Measurements from ENCODE around the gene CARMIL1.
A peak's percentile ranks its signal among the peaks of the same experiment; 100 is the strongest.
"Not testable (repeated sequence)": the region's sequence is repeated elsewhere in the genome, so short reads cannot be mapped to it uniquely, and the experiment has no call there.

CARMIL1 gene

DNA sequence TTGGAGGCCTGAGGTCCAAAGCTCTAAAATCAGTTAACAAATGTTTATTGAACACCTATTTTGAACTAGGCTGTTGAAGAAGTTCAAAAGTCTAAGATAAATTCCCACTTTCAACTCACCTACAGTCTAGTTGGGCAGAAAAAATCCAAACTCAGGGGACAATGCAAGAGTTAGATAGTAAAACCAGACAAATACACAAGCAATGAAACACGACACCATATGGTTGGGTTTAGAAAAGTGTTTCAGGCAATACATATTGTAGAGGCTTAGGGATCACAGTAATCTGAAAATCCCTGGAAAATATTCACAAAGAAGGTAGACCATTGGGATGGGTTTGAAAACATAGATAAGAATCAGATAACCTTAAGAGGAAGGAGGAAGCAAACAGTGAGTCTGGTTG lies 1.3 kb upstream of the CARMIL1 start:
- no peak for DNase-seq (ENCODE audit: low read depth)

DNA sequence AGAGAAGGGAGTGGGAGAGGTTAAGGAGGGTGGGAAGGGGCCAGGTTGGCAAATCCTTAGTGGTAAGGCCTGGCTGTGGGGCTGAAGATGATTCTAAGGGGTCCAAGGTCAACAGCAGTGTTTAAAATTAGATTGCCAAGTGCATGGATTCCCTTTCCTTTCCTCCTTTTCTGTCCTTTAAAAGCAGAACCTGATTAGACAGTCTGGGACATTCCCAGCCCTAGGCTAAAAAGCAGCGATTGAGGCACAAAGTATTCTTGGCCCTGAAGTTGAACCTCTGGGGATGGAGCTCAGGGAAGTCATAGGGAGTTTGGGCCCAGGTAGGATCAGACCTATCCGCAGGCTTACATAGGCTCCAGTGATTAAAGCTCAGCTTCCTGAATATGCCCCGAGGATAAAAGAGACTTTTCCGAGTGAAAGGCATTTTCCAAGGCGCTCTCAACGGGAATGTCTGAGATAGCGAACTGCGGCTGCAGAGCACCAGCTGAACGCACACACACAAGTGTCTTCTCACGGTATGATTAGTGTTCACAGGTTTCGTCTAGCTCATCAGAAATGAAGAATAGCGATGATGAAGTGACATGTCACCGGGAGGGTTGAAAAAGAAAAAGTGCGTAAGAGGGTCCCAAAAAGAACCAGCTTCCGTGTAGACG lies 787 bp upstream of the CARMIL1 start:
- no peak for DNase-seq (ENCODE audit: low read depth)

DNA sequence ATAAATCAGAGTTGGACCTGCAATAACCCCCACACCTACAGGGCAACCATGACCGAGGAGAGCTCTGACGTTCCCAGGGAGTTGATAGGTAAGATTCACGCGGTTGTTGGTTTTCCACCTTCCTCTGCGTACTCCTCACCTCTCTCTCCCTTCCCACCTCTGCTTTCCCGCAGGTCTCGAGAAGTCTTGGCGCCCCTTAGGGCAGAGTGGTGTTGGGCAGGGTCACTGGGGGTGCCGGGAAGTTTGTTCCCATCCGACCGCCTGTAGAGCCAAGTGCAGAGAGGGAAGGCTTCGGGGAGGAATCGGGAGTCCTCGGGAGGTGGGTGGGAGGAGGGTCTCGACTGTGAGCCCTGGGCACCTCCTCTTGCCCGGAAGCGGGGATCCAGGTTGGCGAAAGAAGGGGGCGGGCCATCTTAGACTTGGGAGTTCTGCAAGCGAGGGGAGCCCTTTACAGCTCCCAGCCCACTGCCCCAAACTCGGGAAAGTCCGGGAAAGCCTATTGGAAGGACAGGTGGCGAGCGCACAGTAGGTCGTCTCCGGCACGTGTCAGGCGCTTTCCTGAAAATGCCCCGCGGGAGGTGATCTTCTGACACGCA lies 672 bp downstream of the CARMIL1 start:
- DNase-seq (ENCODE audit: low read depth), result no peak

DNA sequence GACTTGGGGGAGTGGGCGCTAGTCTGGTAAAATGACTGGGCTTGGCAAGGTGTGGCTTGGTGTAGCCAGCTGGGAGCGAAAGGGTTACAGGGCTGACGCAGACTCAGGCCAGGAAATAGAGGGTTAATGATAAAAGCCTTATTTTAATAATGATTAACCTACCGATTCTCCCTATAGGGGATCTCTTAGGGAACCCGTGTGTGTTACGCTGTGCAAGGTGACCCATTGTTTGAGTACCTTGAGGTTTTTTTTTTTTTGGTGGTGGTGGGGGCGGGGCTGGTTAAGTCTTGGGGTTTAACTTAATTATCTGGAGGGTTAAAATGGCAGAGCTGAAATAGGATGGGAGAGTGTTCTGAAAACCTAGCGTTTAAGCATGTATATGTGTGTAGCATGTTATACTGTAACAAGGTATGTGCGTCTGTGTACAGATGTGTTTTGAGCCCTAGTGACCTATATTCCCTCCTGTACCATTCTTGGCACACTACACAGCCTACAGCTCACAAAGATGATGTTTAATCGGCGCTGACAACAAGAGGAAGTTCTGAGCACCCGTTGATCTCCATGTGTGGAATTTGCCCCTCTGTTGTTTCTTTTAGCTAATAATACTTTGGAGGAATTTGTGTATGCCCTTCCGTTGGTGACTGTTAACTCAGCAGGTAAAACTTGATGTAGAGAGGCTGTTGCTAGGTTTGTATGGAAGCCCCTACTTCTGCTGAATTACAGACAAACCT lies 1.3 kb downstream of the CARMIL1 start:
- peak; percentile 12 for DNase-seq (ENCODE audit: low read depth)

DNA sequence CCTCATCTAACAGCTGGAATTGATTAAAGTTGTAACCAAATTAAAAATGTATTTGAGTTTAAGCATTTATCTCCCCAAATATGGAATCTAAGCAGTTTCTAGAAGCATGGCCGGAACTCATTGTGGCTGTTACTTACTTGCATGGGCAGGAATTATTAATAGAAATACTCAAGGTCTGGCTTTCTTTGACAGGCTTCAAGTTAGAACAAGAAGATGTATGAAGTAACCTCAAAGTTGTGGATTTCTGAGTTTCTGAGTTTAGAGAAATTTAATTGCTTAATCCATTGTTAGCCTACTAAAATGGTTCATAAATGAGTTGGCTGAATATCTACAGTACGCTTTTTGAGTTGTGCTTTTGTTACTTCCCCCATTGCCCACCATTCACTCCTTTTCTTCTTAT lies 7.7 kb downstream of the CARMIL1 start:
- no peak for DNase-seq (ENCODE audit: low read depth)

DNA sequence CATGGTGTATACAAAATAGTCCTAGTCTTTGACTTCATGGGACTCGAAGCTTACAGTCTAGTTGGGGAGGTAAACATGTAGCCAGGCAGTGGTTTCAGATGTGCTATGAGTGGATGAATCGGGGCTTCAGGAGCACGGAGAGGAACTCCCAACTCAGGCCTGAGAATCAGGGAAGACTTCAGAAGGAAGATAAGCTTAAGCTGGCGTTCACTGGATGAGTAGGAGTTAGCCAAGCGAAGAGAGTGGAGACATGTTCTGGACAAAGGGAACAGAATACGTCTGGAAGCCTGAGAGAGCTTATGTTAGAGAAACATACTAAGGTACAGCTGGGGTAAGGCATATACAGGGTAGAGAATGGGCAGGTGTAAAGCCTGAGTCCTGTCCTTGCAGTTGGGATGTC lies 8.8 kb downstream of the CARMIL1 start:
- DNase-seq (ENCODE audit: low read depth), result no peak

DNA sequence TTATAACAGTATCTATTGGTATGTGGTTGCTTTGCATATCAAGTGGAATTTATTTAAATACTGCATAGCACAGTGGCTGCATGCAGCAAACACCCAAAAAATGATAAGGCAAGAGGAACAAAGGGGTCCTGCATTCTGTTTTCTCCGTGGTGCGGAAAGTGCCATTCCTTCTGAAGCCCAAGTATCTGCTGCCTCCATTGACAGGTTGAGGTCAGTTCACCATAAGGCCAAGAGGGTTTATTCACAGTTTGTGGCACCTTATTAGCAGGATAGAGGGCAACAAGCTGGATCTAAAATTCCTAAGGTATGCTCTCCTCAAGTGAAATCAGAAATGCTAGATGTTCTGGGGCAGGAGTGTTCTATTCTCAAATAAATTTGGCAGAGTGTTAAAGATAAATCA lies 9.3 kb downstream of the CARMIL1 start:
- DNase-seq (ENCODE audit: low read depth), result no peak

DNA sequence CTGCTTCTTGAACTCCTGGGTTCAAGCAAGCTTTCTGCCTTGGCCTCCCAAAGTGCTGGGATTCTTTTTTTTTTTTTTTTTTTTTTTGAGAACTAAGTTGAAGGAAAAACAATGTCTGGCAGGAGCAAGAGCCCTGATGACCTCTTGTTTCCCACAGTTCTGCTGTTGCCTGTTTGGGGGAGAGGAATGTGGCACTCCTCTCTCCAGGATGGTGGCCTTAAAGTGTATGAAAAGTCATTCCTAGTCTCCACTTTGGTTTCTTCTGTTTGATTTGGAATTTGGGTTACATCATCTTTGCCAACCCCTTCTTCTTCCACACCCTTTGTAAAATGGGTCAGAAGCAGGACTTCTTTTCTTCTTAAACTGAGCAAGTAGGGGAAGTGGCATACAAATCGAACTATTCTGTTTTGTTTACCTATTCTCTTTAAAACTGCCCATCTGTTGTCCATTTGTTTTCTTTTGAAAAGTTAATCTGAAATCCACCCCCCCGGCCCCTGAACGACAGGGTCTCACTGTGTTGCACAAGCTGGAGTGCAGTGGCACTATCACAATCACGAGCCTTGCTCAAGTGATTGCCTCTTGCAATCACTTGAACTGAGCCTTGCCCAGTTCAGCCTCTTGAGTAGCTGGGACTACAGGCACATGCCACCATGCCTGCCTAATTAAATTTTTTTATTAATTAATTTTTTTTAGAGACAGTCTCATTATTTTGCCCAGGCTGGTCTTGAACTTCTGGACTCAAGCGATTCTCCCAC lies 11.3 kb downstream of the CARMIL1 start:
- DNase-seq (ENCODE audit: low read depth), result no peak

DNA sequence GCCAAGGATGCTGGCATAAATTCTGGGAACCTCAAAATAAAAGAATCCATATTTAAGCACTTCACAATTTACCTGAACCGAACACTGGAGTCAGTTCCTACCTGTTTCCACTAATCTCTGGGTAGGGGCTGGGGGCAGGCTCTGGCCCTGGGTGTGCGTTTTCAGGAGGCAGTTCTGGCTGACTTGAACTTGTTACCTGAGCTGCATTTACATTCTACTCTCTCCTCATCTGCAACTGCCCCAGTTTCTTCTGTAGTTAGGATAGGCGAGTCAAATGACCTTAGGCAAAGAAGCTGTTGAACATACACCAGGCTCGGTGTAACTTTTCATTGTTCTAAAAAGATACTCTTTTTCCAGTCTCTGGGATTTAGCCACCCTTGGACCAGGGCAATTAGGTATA lies 13.2 kb downstream of the CARMIL1 start:
- no peak for DNase-seq (ENCODE audit: low read depth)

DNA sequence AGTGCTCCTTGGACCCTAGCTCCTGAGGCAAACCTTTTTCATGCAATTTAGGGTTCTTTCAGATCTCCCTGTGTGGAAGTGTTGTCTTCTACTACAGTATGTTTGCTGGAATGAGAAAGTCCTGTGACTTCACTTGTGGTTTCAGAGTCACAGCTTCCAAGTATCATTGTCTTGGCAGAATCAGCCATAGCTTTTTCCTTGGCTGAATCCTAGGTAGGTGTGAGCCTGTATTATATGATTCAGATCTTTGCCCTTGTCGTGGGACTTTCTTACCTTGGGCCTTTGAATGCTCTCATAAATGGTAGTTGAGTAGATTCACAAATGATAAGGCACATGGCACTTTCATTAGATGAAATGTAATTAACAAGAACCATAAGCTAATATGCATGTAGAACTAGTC lies 16.5 kb downstream of the CARMIL1 start:
- no peak for DNase-seq (ENCODE audit: low read depth)

DNA sequence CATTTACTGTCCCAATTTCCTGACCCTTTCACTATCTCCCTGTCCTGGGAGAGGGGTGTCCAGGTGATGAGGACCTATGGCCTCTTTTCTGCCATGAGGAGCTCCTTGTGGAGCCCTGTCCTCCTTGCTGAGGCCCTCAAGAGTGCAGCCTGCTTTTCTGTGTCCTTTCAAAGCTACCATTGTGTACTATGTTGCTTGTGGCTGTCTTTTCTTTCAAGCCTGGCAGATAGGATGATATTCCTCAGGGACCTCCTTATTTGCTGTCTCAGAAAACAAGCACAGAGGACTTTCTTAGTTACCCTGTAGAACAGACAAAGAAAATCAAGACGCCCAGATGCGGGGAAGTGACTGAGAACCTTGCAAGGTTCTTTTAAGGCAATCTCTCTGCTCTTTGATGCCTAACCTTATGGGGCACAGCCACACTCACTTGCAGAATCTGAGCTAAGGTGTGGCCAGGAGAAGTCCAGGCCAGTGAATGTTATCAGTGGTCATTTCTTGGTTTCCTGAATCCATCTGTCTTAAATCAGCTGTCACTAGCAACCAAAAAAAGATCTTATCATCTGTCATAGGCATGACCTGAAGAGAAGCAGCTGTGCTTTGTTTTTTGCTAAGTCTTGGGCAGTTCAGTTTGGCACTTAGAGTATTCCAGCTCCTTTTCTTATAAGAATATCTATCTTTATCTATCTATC lies 17.2 kb downstream of the CARMIL1 start:
- DNase-seq (ENCODE audit: low read depth), result no peak

DNA sequence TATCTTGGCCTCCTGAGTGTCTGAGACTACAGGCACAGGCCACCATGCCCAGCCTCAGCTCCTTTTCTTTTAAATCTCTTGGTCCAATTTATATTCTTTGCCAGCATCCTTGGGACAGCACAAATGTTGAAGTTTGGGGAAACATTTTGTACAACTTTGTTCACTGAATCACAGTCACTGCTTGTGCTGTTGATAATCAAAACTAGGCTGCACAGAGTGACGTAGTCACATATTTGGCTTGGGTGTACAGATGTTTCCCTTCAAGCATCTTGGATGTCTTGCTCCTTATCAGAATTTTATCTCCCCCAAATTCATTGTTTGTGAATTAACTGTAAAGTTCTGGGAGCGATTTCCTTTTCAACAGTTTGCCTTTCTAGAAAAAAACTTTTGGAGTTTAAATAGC lies 17.9 kb downstream of the CARMIL1 start:
- no peak for DNase-seq (ENCODE audit: low read depth)

DNA sequence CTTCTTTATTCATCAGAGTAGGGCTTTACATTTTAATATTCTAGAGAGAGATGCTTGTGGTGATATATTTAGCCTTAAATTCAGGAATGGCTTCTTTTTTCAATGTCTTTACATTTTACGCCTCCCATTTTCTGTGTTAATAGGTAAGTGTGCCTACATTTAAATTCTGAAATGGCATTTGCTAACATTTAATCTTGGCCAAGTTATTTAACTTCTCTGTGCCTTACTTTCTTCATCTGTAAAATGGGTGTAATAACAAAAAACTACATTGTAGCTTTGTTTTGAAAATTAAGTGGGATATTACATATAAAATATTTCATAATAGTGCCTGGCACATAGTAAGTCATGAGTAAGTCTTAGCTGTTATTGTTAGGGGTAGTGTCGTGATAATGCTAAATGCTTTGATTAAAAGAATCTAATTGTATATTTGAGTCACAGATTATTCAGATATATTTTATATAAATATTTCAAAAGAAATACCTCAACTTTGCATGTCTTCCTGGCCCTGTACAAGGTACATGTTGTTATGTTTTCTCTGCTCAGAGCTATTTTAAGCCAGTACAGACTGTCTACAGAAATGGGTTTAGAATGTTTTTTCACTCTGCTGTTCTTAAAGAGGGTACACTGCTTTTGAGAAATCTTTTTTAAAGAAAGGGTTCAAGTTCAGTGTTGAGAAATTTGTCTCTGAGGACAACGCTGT lies 18.8 kb downstream of the CARMIL1 start:
- DNase-seq (ENCODE audit: low read depth), result no peak

DNA sequence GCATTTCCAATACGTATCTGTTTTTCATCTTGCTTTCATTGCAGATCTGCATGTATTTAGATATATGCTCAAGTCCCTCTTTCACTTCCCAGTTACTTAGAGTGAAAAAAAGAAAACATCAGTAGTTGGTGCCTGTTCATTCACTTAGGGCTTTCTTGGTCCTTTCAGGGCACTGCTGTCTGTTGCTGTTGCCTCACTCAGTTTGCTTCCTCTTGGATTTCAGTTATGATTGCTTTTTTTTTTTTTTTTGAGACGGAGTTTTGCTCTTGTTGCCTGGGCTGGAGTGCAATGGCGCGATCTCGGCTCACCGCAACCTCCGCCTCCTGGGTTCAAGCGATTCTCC lies 19.3 kb downstream of the CARMIL1 start:
- not testable (repeated sequence) for DNase-seq (ENCODE audit: low read depth)

DNA sequence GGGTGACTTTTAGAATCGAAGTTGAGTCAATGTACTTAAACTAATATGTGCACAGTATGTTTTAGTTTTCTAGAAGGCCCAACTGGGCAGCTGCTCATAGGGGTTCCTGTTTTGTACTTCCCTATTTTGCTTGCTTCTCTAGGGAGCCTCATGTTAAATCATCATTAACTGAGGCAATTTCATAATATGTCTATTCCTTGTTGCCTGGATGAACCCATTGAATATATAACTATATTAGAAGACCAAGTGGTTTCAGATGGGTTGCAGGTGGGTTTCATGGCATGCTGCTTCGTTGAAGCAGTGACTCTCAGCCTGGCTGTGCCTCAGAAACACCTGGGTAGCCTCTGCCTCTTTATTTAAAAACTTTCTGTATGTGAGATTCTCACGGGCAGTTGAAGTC lies 22.2 kb downstream of the CARMIL1 start:
- no peak for DNase-seq (ENCODE audit: low read depth)

DNA sequence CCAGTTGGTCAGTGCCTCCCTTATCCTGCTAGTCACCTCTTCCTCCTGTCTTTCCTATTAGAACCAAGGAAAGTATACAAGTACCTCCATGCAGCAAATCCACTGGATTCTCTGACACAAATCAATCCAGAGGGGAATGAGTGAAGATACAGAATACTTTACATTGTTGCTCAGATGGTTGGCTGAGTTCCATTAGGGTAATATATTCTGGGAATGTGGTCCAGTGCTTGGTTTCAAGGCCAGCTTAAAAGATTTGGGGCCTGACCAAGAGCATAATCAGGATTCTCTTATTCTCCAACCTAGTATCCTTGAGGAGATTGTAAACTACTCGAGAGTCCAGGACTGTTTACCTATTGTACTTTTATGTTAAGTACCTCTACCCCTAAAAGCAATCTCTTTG lies 23.0 kb downstream of the CARMIL1 start:
- DNase-seq (ENCODE audit: low read depth), result no peak

DNA sequence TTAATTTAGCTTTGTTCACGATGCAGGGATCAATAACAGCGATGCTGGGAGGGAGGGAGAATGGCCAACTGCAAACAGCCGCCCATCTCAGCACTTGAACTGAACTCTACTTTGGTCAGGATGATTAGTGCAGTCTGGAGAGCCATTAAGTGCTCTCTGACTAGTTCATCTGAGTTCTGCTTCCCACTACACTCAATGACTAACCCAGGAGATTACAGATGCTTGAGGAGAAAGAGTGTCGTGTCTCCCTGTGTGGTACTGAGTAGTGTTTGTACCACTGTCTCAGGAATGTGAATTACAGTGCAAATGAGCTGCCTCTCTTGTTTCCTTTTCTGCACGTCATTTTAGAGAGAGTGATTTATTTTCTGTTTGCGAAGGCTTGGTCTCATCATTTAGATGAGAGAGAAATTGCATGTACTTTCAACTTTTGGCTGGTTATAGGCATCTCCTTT lies 23.5 kb downstream of the CARMIL1 start:
- DNase-seq (ENCODE audit: low read depth), result no peak

DNA sequence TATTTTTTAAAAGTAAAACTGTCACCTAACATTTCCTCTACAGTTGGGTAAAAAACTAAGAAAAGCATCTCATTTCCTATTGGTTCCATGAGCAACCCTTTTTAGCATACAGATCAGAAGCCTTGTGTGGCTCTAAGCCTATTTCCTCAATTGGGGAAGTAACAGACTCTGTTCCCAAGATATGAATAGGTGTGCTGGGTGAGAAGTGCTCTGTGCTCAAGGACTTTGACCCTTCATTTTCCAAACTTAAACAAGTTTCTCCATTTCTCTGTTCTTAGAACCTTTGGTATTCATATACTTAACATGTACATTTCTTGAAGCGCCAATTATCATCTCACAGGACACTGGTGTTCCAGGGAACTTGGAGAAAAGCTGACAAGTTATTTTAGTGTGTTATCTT lies 24.1 kb downstream of the CARMIL1 start:
- no peak for DNase-seq (ENCODE audit: low read depth)

DNA sequence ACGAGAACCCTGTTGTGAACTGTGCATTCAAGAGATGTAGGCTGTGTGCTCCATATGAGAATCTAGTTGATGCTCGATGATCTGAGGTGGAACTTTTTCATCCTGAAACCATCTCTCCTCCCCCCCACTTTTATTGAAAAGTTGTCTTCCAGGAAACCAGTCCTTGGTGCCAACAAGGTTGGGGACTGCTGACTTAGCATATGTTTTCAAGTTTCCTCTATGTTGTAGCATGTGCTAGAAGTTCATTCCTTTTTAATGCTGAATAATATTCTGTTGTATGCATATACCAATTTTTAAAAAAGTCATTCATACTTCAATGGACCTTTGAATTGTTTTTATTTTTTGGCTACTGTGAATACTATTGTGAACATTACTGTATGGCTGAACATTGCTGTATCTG lies 27.2 kb downstream of the CARMIL1 start:
- DNase-seq (ENCODE audit: low read depth), result no peak

DNA sequence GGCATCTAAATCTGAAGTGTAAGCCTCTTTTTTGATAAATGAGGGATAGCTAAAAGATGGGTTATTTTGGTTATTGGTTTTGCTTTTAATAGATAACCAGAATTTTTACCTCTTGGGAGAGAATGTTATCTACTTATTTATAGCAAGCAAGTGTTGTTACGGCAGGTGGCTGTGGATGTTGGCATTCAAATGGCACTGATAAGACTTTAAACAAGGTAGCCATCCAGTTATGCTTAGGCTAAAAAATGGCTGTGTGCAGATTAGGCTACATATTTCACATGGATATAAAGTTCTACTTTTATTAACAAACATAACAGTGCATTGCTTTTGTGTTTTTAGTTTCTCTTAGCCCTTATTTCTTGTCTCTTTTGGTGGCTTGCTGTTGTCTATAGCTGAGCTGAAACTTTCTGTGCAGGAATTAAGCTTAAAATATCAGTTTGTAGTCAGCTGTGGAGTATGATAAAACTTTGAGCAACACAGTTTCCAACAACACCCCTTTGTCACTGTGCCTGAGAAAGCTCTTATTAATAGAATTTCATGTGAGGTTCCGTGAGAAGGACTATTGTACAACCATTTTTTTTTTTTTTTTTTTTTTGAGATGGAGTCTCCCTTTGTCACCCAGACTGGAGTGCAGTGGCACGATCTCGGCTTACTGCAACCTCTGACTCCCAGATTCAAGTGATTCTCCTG lies 28.8 kb downstream of the CARMIL1 start:
- no peak for DNase-seq (ENCODE audit: low read depth)

DNA sequence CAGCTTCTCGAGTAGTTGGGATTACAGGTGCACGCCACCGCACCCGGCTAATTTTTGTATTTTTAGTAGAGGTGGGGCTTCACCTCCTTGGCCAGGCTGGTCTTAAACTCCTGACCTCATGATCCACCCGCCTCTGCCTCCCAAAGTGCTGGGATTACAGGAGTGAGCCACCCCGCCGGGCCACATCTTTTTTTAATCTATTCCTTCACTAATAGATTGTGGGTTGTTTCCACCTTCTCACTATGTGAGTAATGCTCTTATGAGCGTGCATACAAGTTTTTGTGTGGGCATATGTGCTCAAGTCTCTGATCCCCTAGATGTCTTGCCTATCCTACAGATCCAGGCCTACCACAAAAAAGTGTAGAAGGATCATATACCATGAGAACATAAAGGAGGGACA lies 30.7 kb downstream of the CARMIL1 start:
- no peak for DNase-seq (ENCODE audit: low read depth)
